HTR-8/SVneo (cell line): ENCODE measurements around the gene THADA.
"Not testable (repeated sequence)": the region's sequence is repeated elsewhere in the genome, so short reads cannot be mapped to it uniquely, and the experiment has no call there.

Experiments
- DNase-seq: peaks from one replicate; pipeline ENCODE4 v3.0.0; 2011; ENCODE audit warnings: low spot score, mixed read lengths; ENCODE audit not compliant: insufficient read length
- FAIRE-seq: peaks from 2 replicates; lab custom pipeline; 2011; peaks lifted over from hg19 to GRCh38; lab: Jason Lieb, UNC

THADA gene

DNA sequence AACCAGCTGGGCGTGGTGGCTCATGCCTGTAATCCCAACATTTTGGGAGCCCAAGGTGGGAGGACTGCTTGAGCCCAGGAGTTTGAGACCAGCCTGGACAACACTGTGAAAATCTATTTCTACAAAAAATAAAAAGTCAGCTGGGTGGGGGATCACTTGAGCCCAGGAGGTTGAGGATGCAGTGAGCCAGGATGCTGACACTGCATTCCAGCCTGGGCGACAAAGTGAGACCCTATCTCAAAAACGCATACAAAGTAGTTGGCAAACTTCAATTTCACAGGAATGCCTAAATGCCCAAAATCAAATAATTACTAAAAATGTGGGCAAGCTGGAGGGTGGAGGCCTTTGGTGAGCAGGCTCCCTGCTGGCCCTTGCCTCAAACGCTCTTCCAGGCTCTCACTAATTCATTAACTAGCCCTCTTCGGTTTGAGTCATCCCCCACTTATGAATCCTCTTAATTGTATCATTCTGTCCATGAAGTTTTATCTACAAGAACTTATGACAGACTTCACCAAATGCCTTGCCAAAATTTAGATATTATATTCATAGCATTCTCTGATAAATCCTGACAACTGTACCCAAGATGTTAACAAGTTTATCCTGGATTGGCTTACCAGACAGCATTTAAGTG, 300.8 kb downstream of the THADA start:
- FAIRE-seq (no peak), DNase-seq (no peak)

DNA sequence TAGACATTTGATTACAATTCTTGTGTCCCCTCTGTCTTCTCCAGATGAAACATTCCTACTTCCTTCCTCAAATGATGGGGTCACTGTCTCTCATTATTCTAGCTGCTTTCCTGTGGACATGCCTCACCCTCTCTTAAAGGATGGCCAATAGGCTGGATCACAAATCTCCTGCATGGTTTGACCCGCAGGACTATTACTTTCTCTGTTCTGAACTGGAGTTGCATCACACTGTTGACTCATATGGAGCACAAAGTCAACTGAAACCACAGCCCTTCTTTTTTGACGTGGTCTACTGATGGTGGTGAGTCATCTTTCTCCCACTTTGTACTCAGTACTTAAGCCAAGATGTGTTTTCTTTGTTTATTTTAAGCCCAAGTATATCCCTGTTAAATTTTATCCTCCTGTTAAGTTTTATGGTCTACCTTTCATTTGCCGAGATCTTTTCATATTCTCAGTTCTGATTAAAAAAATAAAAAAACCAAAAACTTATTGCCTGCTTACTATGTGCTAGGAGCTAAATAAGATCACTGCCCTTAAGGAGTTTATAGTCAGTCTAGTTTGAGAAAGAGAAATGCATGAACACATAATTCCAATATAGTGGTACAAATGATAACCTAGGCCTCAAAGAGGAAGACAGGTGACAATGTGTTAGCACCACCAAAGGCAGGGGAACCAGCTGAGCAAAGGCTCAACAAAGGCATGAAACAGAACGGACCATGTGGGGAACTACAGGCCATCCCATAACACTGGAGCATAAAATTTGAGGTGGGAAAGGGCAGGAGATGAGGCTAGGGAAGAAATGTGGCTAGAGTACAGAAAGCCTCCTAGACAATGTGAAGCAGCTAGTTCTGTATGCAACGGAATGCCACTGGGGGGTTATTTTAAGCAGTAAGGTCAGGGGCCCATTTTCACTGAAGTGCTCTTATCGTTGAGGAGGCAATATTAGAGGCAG, 301.8 kb downstream of the THADA start:
- DNase-seq (peak; percentile 92), FAIRE-seq (peak; percentile 80)

DNA sequence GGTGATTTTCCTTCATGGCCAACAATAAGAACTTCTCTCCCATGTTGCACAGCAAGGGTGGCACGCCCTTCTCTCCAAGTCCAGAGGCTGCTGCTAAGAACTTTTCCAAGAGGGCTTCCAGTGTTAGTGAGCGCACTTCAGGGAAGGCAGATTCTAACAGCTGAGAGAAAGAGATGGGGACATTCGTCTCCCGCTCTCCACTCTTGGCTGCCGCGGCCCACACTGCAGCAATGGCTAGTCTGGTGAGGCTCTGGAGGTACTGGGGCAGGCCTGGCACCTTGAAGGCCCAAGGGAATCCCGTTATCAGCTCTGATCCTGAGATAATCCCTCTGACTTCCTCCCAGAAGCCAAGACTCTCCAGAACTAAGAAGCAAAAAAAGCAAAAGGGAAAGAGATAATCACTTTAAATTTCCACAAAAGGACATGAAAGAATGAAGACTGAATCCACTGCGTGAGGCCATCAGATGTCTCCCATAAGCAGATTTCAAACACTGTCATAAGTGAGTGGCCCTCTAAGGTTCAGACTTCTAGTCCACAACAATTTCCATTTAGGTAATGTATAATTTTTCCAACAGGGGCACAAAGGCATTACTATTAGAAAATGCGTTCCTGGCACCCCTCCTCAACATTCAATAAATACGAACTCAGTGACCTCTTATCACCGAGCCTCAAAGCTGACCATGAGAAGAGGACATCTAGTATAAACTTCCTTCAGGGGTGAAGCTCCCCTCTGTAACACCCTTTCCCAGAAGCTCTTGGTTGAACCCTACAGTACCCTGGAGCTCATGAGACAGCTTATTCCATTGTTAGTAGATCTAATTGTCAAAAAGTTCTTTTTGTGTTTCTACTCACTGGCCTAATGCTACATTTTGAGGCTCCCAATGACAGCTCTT, 302.7 kb downstream of the THADA start:
- DNase-seq (no peak), FAIRE-seq (no peak)

DNA sequence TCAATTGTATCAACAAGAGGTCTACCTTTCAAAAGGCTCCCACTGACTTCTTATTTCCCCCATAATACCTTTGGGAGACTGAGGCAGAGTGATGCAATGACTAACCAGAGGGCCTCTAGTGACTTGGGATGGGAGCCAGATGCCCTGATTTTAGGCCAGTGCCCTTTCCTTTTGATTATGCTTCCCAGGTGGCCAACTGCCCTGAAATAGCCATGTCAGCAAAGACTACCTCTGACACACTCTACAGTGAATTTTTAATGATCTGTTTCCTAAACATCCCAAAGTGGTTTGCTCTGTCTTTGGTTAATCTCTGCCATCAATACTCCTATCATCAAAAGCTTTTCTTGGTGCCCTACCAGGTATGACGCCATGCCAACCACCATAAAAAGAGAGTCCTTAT, 303.5 kb downstream of the THADA start:
- no peak for FAIRE-seq

DNA sequence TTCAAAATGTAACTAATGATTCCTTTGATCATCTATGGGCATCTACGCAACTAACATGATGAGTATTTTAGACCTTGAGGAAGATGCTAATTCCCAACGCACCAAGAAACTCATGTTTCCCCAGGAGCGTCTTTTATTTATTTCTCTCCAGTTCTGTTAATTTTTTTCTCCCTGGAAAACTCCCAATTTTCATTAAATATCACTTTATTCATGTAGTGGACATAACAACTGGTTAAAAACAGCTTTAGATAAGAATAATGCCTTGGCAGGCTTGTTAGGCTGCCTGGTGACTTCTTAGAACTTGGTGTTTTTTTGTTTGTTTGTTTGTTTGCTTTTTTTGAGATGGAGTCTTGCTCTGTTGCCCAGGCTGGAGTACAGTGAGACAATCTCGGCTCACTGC, 306.5 kb downstream of the THADA start:
- no peak for DNase-seq
- no peak for FAIRE-seq

More for the DNA sequence above, 303.5 kb downstream of the THADA start:
- no peak for DNase-seq

DNA sequence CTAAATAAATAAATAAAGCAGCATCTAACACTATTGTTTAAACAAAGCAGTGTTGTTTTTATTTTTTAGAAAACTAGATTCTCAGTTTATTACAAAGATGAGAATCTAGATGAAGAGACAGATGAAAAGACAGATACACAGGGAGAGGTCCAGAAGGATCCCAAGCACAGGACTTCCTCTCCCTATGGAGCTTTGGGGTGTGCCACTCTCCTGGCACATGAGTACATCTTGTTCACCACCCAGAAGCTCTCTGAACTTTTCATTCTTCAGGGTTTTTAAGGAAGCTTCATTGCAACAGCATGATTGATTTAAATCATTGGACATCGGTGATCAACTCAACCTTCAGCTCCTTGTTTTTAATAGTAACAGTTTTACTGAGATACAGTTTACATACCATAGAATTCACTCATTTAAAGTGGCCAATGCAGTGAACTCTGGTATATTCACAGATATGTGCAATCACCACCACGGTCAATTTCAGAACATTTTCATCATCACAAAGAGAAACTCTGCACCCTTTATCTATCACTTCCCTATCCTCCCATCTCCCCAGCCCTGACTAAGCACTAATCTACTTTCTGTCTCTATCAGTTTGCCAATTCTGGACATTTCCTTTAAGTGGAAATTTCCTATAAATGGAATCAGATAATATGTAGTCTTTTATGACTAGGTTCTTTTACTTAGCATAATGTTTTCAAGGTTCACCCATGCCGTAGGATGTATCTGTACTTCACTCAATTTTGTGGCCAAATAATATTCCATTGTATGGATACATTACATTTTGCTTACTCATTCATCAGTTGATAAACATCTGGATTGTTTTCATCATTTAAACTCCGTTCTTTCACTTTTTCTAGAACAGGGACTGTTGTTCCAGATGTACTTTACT, 307.2 kb downstream of the THADA start:
- DNase-seq = no peak
- no peak for FAIRE-seq

DNA sequence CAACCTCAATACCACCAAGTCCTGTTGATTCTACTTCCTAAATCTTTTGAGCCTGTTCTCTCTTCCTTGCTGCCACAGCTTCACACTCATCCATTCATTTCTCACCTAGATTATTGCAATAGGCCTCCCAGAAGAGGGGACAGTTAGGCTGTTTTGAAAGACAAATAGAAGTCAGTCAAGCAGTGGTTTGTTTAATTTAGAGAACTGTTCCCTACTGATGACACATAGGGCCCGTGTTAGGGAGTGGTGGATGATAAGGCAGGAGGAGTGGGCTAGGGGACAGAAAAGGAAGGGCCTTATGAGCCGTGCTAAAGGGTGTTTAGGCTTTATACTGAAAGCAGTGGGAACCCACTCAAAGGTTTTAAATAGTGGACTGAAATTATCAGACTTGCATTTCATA, 309.9 kb downstream of the THADA start:
- FAIRE-seq (no peak), DNase-seq (no peak)

DNA sequence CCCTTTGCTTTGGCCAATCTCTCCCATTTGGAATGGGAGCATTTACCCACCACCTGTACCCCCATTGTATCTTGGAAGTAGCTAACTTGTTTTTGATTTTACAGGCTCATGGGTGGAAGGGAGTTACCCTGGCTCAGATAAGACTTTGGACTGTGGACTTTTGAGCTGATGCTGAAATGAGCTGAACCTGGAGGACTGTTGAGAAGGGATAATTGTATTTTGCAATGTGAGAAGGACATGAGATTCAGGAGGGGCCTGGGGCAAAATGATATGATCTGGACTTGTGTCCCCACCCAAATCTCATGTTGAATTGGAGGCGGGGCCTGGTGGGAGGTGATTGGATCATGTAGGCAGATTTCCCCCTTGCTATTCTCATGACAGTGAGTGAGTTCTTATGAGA, 310.9 kb downstream of the THADA start:
- DNase-seq (no peak), FAIRE-seq (no peak)

DNA sequence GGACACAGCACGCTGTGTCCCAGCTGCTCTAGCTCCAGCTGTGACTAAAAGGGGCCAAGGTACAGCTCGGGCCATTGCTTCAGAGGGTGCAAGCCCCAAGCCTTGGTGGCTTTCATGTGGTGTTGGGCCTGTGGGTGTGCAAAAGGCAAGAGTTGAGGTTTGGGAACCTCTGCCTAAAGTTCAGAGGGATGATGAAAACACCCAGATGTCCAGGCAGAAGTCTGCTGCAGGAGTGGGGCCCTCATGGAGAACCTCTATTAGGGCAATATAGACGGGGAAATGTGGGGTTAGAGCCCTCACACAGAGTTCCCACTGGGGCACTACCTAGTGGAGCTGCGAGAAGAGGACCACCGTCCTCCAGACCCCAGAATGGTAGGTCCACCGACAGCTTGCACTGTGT, 311.5 kb downstream of the THADA start:
- FAIRE-seq, DNase-seq: not testable (repeated sequence)

DNA sequence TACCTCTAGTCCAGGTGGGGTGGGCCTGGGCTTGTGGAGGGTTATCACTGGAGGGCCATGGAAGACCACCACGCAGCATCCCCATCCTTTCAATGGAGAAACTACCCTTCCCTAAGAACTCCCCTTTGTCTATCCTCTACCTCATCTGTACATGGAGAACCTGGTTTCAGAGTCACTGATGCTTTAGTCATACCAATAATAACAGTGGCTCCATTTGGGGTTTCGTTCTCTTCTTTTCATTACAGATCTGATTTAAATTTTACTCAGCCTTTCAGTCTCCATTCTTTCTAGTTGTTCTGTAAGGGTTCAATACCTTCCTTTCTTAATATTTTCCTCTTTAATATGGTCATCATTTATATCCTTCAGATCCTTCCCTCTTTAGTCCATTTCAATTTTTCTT, 314.8 kb downstream of the THADA start:
- DNase-seq = no peak
- no peak for FAIRE-seq

DNA sequence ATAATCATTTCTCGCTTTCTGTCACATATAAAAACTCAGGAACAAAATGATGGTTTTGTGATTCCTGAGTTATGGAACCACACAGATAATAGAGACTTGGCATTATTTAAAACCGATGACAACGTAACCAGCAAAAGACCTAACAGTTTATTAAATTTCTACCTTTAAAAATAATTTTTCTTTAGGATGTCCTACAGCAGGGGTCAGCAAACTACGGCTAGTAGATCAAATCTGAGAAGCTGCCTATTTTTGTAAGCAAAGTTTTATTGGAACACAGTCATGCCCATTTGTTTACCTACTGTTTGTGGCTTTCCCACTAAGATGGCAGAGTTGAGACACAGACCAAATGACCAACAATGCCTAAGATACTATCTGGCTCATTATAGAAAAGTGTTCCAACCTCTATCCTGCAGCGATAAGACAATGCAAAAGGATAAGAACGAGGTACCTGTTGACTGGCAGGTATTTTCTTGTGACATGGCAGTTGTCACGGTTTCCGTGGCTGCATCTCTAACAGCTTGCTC, 316.5 kb downstream of the THADA start:
- no peak for FAIRE-seq
- no peak for DNase-seq

DNA sequence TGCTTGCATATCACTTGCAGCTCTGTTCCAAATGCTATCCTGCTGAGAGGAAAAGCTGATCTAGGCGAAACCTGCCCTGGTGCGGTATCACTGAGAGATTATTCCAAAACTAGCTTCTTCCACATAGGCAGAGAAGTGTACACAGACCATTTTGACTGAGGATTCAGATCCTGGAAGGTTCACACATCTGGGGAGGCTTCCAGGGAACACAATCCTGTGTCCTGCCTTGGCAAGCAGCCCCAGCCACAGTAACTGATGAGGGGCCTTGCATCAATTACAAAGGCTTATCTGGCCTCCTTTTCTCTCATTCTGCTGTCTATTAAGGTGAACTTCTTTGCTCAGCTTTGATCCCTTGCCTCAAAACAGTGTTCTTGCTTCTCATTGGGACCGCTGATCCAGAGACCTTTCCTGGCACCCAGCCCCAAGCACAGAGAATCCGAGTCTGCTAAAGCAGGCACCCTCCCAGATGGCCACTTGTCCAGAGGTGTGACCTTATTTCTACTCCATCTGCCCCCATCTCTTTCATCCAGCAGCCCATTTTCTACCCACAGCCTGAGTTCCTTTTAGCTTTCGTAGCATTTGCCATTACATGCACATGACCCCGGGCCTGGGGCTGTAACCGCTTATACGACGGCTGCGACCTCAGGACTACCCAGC, 317.1 kb downstream of the THADA start:
- FAIRE-seq = no peak

DNA sequence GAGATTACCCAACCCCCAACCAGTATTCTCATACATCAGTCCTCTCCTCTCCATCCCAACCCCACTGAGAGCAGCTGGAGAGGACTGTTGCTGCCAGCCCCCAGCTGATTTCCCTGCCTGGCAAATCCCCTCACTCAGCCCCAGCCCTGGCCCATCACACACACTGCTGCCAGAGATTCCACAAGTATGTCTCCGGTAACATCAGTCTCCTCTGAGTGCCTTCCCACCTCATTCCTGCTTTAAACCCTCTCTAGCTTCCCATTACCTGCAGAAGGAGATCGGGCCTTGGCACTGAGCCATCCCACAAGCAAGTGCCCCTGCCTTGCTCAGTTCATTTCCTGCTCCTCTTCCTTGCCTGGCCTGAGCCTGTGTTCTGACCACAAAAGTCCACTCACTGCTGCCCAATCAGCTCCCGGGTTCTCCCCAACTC, 318.9 kb downstream of the THADA start:
- FAIRE-seq = no peak
- no peak for DNase-seq

More for the DNA sequence above, 317.1 kb downstream of the THADA start:
- no peak for DNase-seq

DNA sequence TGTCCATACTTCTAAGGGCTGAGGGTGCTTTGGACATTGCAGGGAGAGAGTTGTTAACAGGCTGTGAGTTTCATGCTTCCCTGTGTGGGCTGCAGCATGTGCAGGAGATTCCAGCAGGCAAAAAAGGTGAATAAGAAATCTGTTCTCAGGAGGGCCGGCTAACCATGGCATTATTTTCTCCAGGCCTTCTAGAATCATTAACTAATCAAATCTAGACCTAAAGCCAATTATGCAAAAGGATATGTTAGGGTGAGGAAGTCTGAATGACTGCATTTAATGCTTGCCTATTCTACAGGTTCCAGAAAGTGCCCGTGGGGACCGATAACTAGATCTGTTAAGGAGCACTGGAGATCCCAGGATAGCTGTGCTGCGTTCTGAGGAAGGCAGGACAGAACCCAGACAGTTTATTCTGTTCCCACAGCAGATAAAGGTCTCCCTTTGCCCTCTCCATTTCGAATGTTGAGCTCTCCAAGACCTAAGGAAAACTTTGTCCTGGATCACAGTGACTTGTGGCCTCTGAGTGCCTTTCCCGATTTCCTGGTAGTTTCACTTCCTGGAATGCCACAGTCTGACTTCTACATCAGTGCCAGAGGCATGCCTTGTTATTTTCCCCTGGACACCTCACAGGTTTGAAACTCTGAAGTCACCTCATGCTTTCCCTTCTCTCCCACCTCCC, 319.4 kb downstream of the THADA start:
- DNase-seq (no peak), FAIRE-seq (no peak)

DNA sequence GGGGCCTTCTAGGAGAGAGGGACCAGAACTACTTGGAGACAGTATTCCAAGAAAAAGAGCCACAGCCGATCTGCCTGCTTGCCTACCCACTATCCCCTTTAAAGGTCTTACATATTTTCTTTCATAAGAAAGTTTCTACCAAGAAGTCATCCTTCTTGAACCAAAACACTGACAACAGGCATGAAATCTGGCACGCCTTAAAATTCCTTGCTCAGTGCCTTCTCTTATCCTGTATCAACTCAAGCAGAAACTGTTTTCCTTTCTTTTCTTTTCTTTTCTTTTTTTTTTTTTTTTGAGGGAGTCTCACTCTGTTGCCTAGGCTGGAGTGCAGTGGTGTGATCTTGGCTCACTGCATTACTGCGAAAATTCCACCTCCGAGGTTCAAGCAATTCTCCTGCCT, 321.1 kb downstream of the THADA start:
- DNase-seq (no peak), FAIRE-seq (no peak)

DNA sequence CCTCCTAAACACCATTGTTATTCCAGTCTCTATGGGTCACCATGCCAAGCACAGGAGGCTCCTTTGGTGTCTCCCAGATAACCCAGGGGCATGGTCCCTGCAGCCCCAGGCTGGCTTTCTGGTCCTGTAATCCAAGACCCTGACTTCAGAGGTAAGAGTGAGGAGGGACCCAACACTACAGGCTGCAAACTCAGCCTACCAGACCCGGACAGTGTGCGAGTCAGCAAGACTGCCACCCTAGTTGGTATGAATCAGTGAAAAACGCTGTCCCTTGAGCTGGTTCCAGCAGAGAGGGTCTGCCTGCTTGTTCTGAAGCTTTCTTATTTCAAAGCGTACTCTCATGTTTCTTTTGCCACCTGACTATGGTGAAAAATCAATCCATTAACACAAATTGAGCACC, 321.8 kb downstream of the THADA start:
- no peak for FAIRE-seq

DNA sequence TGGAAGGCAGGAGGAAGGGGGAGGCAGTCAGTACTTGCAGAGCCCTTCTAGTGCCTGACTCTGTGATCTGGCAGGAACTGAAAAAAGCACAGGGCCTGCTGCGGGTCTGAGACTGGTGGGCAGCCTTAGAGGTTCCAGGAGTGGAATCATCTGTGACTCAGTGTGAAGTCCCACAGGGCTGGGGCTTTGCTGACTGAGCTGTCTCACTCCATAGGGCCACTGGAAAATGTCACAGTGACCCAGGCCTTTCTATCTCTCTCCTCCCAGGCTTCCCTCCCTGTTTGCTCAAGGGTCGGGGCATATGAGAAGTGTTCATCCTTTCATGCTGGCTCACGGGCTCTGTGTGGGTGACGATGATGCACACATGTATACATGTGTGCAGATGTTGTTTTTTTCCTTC, 322.3 kb downstream of the THADA start:
- FAIRE-seq = no peak
- DNase-seq = no peak

More for the DNA sequence above, 321.8 kb downstream of the THADA start:
- no peak for DNase-seq

DNA sequence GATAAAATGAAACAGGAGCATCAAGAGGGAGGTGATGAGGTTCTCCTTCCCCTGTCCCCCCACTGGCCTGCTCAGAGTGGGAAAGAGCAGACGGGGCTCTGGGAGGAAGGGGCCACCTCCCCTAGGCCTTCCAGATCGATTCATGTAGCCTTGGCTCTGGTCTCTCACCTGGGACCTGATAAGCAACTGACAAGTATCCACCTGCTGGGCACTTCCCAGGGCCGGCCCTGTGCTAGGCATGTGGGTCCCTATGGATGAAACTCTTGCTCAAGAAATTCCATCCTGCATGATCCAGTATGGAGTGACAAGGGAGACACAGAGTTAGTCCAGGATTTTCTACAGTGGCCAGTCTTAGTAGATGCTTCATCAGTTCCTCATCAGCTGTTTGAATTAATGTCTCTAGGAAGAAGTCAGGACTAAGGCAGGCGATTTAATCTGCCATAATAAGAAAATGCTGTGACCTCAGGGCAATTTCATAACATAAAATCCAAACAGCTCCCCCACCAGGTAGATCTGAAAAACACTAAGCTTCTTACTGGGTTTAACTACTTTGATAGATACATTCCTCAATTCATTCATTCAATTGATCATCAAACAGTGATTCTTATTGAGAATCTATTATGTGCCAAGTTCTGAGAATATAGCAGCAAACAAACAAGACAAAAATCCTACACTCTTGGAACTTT, 324.8 kb downstream of the THADA start:
- no peak for FAIRE-seq

More for the DNA sequence above, 324.8 kb downstream of the THADA start:
- no peak for DNase-seq
